ENCODE measurements around the gene SCFD2.
"Not testable (repeated sequence)": the region's sequence is repeated elsewhere in the genome, so short reads cannot be mapped to it uniquely, and the experiment has no call there.

GRCh38 chr4:53139256-53139655, 226.6 kb downstream of the SCFD2 start:
- TF ChIP-seq, protein P1, sequence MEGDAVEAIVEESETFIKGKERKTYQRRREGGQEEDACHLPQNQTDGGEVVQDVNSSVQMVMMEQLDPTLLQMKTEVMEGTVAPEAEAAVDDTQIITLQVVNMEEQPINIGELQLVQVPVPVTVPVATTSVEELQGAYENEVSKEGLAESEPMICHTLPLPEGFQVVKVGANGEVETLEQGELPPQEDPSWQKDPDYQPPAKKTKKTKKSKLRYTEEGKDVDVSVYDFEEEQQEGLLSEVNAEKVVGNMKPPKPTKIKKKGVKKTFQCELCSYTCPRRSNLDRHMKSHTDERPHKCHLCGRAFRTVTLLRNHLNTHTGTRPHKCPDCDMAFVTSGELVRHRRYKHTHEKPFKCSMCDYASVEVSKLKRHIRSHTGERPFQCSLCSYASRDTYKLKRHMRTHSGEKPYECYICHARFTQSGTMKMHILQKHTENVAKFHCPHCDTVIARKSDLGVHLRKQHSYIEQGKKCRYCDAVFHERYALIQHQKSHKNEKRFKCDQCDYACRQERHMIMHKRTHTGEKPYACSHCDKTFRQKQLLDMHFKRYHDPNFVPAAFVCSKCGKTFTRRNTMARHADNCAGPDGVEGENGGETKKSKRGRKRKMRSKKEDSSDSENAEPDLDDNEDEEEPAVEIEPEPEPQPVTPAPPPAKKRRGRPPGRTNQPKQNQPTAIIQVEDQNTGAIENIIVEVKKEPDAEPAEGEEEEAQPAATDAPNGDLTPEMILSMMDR (IDR thresholded peaks at IDR 0.05): not testable (repeated sequence)
- TF ChIP-seq EP300, POLR2A, POLR2AphosphoS5 (IDR thresholded peaks at IDR 0.05): not testable (repeated sequence)

Data from sigmoid colon (tissue), 4 donors.